OCI-LY3 (cell line): ENCODE data around the gene UBN1.

Experiments used
- EZH2phosphoT487 ChIP-seq: fragments of 200-600 bp; shearing (Covaris generic); IDR thresholded peaks from 2 replicates; pipeline ENCODE4 v1.6.1; 2018; ENCODE audit warnings: antibody characterized with exemption, mixed run types, low read depth
- TF ChIP-seq, protein P1 (sequence below): fragments of 200-600, 300-600 bp; sonication (generic); IDR thresholded peaks from 2 replicates; pipeline ENCODE4 v1.5.1; 2014; ENCODE audit warnings: antibody characterized with exemption, low read length, low read depth

DNA sequence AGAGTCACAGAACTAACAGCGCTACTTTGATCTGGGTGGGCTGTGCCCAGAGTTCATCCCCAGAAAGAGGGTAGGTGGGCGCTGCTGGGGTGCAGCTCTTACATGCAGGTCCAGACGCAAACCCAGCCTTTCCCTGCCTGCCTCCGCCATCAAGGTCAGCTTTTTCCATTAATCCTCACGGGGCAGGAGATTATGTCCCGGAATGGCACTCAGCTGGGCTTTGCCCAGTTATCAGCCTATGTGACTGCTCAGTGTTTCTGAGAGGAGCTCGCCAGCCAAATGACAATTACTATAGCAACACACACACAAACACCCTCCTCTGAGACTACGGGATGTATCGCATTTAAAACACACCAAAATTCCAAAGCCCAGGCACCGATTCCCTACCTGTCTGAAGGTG, 20.3 kb upstream of the UBN1 start:
- TF ChIP-seq, protein P1, sequence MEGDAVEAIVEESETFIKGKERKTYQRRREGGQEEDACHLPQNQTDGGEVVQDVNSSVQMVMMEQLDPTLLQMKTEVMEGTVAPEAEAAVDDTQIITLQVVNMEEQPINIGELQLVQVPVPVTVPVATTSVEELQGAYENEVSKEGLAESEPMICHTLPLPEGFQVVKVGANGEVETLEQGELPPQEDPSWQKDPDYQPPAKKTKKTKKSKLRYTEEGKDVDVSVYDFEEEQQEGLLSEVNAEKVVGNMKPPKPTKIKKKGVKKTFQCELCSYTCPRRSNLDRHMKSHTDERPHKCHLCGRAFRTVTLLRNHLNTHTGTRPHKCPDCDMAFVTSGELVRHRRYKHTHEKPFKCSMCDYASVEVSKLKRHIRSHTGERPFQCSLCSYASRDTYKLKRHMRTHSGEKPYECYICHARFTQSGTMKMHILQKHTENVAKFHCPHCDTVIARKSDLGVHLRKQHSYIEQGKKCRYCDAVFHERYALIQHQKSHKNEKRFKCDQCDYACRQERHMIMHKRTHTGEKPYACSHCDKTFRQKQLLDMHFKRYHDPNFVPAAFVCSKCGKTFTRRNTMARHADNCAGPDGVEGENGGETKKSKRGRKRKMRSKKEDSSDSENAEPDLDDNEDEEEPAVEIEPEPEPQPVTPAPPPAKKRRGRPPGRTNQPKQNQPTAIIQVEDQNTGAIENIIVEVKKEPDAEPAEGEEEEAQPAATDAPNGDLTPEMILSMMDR = no peak
- no peak for TF ChIP-seq EZH2phosphoT487
